A549 (cell line): Measurements from ENCODE around the gene ADAMTS2. TPM values are rescaled to one million over a fixed set of nuclear protein-coding genes. Genes with fewer than 3 reads are reported as not detected.

Experiments
- ATAC-seq, 2 experiments: fragments of 200-7000 bp in 1 of 2; fragments of >200 bp in 1 of 2; cut with Nextera tagmentation in 1 of 2; cut with Tn5 transposase in 1 of 2; 3 replicates each; pipeline versions ENCODE4 v1.8.0 to v1.9.1; 2018 to 2020; ENCODE audit warnings: mild to moderate bottlenecking in 1 of 2, moderate library complexity in 1 of 2
- CTCF ChIA-PET: fragments of 300-600 bp; sonication (Branson Sonifier 250); formaldehyde crosslinking; extraction: SDS; loops from one replicate; lab custom pipeline; 2021; ENCODE audit warnings: antibody characterized with exemption, inconsistent platforms; lab: Yijun Ruan, JAX
- POLR2A ChIA-PET: fragments of 350-600 bp; formaldehyde crosslinking; extraction: SDS; loops from one replicate; lab custom pipeline; 2021; ENCODE audit warnings: antibody characterized with exemption, inconsistent platforms; lab: Yijun Ruan, JAX
- DNase-seq, 2 experiments: peaks; one replicate each; pipeline versions ENCODE4 v3.0.0 to v3.0.0-alpha.2; 2011 to 2016; ENCODE audit warnings: low read depth in 1 of 2, low spot score in 1 of 2
- FAIRE-seq: peaks from 2 replicates; lab custom pipeline; 2011; peaks lifted over from hg19 to GRCh38; lab: Jason Lieb, UNC
- H3K27ac ChIP-seq, 2 experiments: fragments of >200 bp; sonication (Bioruptor Twin); formaldehyde crosslinking; 3 replicates each; pipeline ENCODE4 v1.5.1; 2016 to 2017
- H3K4me1 ChIP-seq: fragments of >200 bp; sonication (Bioruptor Twin); formaldehyde crosslinking; 3 replicates; pipeline ENCODE4 v1.6.1; 2016
- H3K4me2 ChIP-seq: fragments of >200 bp; sonication (Bioruptor Twin); formaldehyde crosslinking; 3 replicates; pipeline ENCODE4 v1.6.1; 2016
- H3K4me3 ChIP-seq: fragments of >200 bp; sonication (Bioruptor Twin); formaldehyde crosslinking; 3 replicates; pipeline ENCODE4 v1.5.1; 2016
- H3K9me3 ChIP-seq: fragments of >200 bp; sonication (Bioruptor Twin); formaldehyde crosslinking; 3 replicates; pipeline ENCODE4 v1.6.1; 2016
- BHLHE40 ChIP-seq: IDR thresholded peaks from 2 replicates; pipeline ENCODE4 v1.6.1; 2012; ENCODE audit warnings: low read depth, low read length, inconsistent platforms
- CHD2 ChIP-seq: fragments of 150-350 bp; IDR thresholded peaks from 2 replicates; pipeline ENCODE4 v1.6.1; 2014; ENCODE audit warnings: low read length; ENCODE audit not compliant: partially characterized antibody
- CHD4 ChIP-seq: fragments of 200-600 bp; sonication (generic); IDR thresholded peaks from 2 replicates; pipeline ENCODE4 v1.6.1; 2016; ENCODE audit warnings: antibody characterized with exemption, mild to moderate bottlenecking, borderline replicate concordance
- EHF ChIP-seq: fragments of 250-450 bp; sonication (Bioruptor Pico); IDR thresholded peaks from 2 replicates; pipeline ENCODE4 v1.5.0; 2020; ENCODE audit warnings: mild to moderate bottlenecking
- EP300 ChIP-seq, 2 experiments: fragments of >200 bp; sonication (Bioruptor Twin); formaldehyde crosslinking; IDR thresholded peaks; 2 replicates in 1 of 2; 3 replicates in 1 of 2; pipeline ENCODE4 v1.6.1; 2016 to 2017
- ESRRA ChIP-seq: fragments of 150-350 bp; IDR thresholded peaks from 2 replicates; pipeline ENCODE4 v1.6.1; 2014; ENCODE audit warnings: mild to moderate bottlenecking, low read length, borderline replicate concordance
- FOXS1 ChIP-seq: fragments of 250-450 bp; sonication (Bioruptor Pico); IDR thresholded peaks from 2 replicates; pipeline ENCODE4 v1.5.0; 2020; ENCODE audit warnings: mild to moderate bottlenecking, moderate library complexity
- GATA3 ChIP-seq: IDR thresholded peaks from 2 replicates; pipeline ENCODE4 v1.6.1; 2012; ENCODE audit warnings: borderline replicate concordance
- HDAC2 ChIP-seq: fragments of 200-600 bp; sonication (generic); IDR thresholded peaks from 2 replicates; pipeline ENCODE4 v1.6.1; 2016
- HEYL ChIP-seq: fragments of 250-450 bp; sonication (Bioruptor Pico); IDR thresholded peaks from 2 replicates; pipeline ENCODE4 v1.8.0; 2021; ENCODE audit warnings: mild to moderate bottlenecking, moderate library complexity
- HOXB5 ChIP-seq: fragments of 250-450 bp; sonication (Bioruptor Pico); IDR thresholded peaks from 2 replicates; pipeline ENCODE4 v1.5.0; 2020; ENCODE audit warnings: mild to moderate bottlenecking, moderate library complexity
- NFE2L2 ChIP-seq: fragments of 150-350 bp; conservative IDR thresholded peaks from 2 replicates; pipeline ENCODE4 v1.6.1; 2014; ENCODE audit warnings: low read length
- PHF8 ChIP-seq: fragments of 200-600 bp; sonication (generic); IDR thresholded peaks from 2 replicates; pipeline ENCODE4 v1.6.1; 2016; ENCODE audit warnings: low read depth, mild to moderate bottlenecking, antibody characterized with exemption, moderate library complexity, borderline replicate concordance
- POLR2AphosphoS2 ChIP-seq: conservative IDR thresholded peaks from 2 replicates; pipeline ENCODE4 v1.6.1; 2012; ENCODE audit warnings: low read length, improper control_type of control experiment, inconsistent platforms
- RAD21 ChIP-seq, 2 experiments: fragments of >200 bp in 1 of 2; sonication (Bioruptor Twin) in 1 of 2; formaldehyde crosslinking in 1 of 2; IDR thresholded peaks in 1 of 2; conservative IDR thresholded peaks in 1 of 2; 2 replicates in 1 of 2; 3 replicates in 1 of 2; pipeline ENCODE4 v1.6.1; 2012 to 2018; ENCODE audit warnings: inconsistent platforms in 1 of 2
- RCOR1 ChIP-seq: fragments of 150-350 bp; IDR thresholded peaks from 2 replicates; pipeline ENCODE4 v1.6.1; 2014; ENCODE audit warnings: antibody characterized with exemption, low read length, low read depth
- SMC3 ChIP-seq: fragments of >200 bp; sonication (Bioruptor Twin); formaldehyde crosslinking; IDR thresholded peaks from 3 replicates; pipeline ENCODE4 v1.6.1; 2018; ENCODE audit warnings: inconsistent platforms
- ZC3H11A ChIP-seq: fragments of 450-650 bp; IDR thresholded peaks from 2 replicates; pipeline ENCODE4 v1.6.1; 2014; ENCODE audit warnings: antibody characterized with exemption, mild to moderate bottlenecking
- WGBS: methylation state at CpG from one replicate; pipeline ENCODE4 v1.1.6; 2017; ENCODE audit errors: missing lambda C conversion rate; 5-methylcytosine and 5-hydroxymethylcytosine counted together
- polyA plus RNA-seq, 4 experiments: library from polyadenylated mRNA; depleted of rRNA in 3 of 4; stranded (reverse); fragments of >200 nt; fragmentation: RNase III in 1 of 4; extraction: RNeasy Plus Mini Kit Qiagen cat#74134 plus additional on column Dnase treatment in 1 of 4; gene quantifications; 2 replicates in 3 of 4; 3 replicates in 1 of 4; pipeline ENCODE4 v1.2.3, GENCODE V29; 2011 to 2017
- TF ChIP-seq, protein P1 (sequence below): fragments of 450-650 bp; IDR thresholded peaks from 2 replicates; pipeline ENCODE4 v1.6.1; 2014; ENCODE audit warnings: antibody characterized with exemption
- TF ChIP-seq, protein P2 (sequence below): fragments of >200 bp; sonication (Bioruptor Twin); formaldehyde crosslinking; IDR thresholded peaks from 3 replicates; pipeline ENCODE4 v1.6.1; 2016
- TF ChIP-seq, protein P3 (sequence below): IDR thresholded peaks from 2 replicates; pipeline ENCODE4 v1.6.1; 2012
- TF ChIP-seq, protein P4 (sequence below): fragments of 250-450 bp; sonication (Bioruptor Pico); IDR thresholded peaks from 2 replicates; pipeline ENCODE4 v1.5.0; 2020; ENCODE audit warnings: low read depth, mild to moderate bottlenecking, moderate library complexity
- TF ChIP-seq, protein P5 (sequence below): fragments of 200-600 bp; sonication (generic); IDR thresholded peaks from 2 replicates; pipeline ENCODE4 v1.6.1; 2016; ENCODE audit warnings: antibody characterized with exemption, mild to moderate bottlenecking, moderate library complexity
- TF ChIP-seq, protein P6 (sequence below): fragments of 250-450 bp; sonication (Bioruptor Pico); IDR thresholded peaks from 2 replicates; pipeline ENCODE4 v1.5.0; 2021; ENCODE audit warnings: mild to moderate bottlenecking, moderate library complexity, borderline replicate concordance
- TF ChIP-seq, protein P7 (sequence below): IDR thresholded peaks from 2 replicates; pipeline ENCODE4 v1.6.1; 2012; ENCODE audit warnings: low read depth, borderline replicate concordance

ADAMTS2 gene
- polyA plus RNA-seq, 2 of the 4 experiments (the other 2 are of a cell fraction), result not detected

DNA sequence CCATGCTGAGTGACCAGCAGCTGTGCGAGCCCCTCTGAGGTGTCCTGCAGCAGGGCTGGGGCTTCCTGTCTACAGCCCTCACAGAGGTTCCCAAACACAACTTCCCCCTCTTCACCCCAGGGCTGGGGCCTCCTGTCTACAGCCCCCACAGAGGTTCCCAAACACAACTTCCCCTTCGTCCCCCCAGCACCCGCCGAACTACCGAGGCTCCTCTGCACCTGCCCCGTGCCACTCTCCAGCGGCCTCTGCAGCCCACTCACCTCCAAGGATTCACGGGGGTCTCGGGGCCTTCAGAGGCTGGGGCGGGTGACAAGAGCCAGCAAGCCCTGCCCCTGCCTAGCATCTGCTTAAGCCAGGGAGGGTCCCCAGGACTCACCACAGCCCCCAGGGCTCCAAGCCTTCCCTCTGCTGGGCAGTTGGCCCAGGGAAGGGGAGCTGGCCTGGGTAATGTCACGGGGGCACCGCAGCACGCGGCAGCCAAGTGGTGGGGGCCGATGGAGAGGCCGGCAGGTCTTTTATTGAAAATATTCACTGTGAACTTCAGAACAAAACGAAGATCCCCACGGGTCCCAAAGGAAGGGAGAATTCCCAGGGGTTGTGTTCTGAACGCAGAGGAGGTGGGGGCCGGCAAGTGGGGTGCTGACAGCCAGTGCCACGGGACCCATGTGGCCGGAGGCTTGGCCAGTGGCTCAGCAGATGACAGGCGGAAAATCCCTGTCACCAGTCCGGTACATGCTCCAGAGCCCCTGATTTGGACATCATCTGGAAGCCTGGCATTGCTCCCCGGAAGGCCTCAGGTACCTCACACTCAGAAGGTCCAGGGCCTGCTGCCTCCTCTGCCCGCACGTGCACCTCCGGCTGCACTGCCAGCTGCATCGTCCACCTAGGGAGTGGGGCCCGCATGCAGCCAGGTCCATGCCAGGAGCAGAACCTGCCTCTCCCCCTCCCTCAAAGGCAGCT, 125.3 kb downstream of the ADAMTS2 start:
- TF ChIP-seq EP300 (IDR thresholded peaks at IDR 0.05), result no peak
- TF ChIP-seq RAD21 (conservative IDR thresholded peaks at IDR 0.05 in 1 of 2, IDR thresholded peaks at IDR 0.05 in 1 of 2), result no peak
- TF ChIP-seq FOXS1 (CRISPR knock-in tag), result no peak
- TF ChIP-seq HOXB5 (CRISPR knock-in tag), result no peak
- TF ChIP-seq HDAC2, result no peak
- TF ChIP-seq CHD4, result no peak
- no peak for TF ChIP-seq HEYL (CRISPR knock-in tag)
- TF ChIP-seq, protein P1, sequence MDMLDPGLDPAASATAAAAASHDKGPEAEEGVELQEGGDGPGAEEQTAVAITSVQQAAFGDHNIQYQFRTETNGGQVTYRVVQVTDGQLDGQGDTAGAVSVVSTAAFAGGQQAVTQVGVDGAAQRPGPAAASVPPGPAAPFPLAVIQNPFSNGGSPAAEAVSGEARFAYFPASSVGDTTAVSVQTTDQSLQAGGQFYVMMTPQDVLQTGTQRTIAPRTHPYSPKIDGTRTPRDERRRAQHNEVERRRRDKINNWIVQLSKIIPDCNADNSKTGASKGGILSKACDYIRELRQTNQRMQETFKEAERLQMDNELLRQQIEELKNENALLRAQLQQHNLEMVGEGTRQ, result no peak
- TF ChIP-seq, protein P2, sequence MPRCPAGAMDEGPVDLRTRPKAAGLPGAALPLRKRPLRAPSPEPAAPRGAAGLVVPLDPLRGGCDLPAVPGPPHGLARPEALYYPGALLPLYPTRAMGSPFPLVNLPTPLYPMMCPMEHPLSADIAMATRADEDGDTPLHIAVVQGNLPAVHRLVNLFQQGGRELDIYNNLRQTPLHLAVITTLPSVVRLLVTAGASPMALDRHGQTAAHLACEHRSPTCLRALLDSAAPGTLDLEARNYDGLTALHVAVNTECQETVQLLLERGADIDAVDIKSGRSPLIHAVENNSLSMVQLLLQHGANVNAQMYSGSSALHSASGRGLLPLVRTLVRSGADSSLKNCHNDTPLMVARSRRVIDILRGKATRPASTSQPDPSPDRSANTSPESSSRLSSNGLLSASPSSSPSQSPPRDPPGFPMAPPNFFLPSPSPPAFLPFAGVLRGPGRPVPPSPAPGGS, result no peak
- no peak for TF ChIP-seq POLR2AphosphoS2
- no peak for TF ChIP-seq SMC3
- no peak for TF ChIP-seq ESRRA
- no peak for TF ChIP-seq RCOR1
- TF ChIP-seq, protein P3, sequence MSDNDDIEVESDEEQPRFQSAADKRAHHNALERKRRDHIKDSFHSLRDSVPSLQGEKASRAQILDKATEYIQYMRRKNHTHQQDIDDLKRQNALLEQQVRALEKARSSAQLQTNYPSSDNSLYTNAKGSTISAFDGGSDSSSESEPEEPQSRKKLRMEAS, result no peak
- no peak for TF ChIP-seq GATA3
- no peak for TF ChIP-seq PHF8
- no peak for TF ChIP-seq ZC3H11A
- TF ChIP-seq EHF (CRISPR knock-in tag), result no peak
- TF ChIP-seq BHLHE40, result no peak
- TF ChIP-seq CHD2, result no peak
- no peak for ATAC-seq
- POLR2A ChIA-PET, result no interaction called here
- Histone ChIP-seq H3K4me1 (no peaks in the 10 kb centered on the region), H3K27ac (no peak overlapping the region), H3K4me3 (no peak overlapping the region), H3K9me3 (peaks cover 18% of the 10 kb centered on the region; the same call in 2 of the 3 replicates), H3K4me2 (no peak overlapping the region)
- CTCF ChIA-PET, result no interaction called here
- 39% methylated on average over 24 of the region's 30 CpGs for WGBS
- DNase-seq, result no peak
- no peak for FAIRE-seq

DNA sequence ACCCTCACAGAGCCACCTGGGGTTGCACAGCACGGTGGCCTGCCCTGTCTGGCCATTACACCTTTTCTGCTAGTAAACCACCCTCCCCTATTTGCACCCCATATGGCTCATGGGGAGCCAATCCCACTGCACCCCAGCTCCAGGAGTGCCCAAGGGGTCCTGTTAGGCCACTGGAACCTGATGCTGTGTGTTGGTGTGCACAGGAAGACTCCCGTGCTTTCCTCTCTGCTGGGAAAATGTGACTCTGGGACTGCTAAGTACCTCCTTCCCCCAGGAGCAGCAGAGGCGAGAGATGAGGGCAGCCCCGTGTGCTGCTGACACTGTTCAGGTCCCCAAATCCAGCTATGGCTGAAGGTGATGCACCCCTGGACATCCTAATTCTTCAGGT, 126.3 kb downstream of the ADAMTS2 start:
- POLR2A ChIA-PET, result no interaction called here
- FAIRE-seq (no peak), ATAC-seq (no peak), DNase-seq (no peak)
- CTCF ChIA-PET, result no interaction called here
- H3K4me2 ChIP-seq, result no peak overlapping the region
- TF ChIP-seq NFE2L2, result no peak
- no peak for TF ChIP-seq ZC3H11A
- TF ChIP-seq, protein P4, sequence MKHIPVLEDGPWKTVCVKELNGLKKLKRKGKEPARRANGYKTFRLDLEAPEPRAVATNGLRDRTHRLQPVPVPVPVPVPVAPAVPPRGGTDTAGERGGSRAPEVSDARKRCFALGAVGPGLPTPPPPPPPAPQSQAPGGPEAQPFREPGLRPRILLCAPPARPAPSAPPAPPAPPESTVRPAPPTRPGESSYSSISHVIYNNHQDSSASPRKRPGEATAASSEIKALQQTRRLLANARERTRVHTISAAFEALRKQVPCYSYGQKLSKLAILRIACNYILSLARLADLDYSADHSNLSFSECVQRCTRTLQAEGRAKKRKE (CRISPR knock-in tag), result no peak
- TF ChIP-seq, protein P5, sequence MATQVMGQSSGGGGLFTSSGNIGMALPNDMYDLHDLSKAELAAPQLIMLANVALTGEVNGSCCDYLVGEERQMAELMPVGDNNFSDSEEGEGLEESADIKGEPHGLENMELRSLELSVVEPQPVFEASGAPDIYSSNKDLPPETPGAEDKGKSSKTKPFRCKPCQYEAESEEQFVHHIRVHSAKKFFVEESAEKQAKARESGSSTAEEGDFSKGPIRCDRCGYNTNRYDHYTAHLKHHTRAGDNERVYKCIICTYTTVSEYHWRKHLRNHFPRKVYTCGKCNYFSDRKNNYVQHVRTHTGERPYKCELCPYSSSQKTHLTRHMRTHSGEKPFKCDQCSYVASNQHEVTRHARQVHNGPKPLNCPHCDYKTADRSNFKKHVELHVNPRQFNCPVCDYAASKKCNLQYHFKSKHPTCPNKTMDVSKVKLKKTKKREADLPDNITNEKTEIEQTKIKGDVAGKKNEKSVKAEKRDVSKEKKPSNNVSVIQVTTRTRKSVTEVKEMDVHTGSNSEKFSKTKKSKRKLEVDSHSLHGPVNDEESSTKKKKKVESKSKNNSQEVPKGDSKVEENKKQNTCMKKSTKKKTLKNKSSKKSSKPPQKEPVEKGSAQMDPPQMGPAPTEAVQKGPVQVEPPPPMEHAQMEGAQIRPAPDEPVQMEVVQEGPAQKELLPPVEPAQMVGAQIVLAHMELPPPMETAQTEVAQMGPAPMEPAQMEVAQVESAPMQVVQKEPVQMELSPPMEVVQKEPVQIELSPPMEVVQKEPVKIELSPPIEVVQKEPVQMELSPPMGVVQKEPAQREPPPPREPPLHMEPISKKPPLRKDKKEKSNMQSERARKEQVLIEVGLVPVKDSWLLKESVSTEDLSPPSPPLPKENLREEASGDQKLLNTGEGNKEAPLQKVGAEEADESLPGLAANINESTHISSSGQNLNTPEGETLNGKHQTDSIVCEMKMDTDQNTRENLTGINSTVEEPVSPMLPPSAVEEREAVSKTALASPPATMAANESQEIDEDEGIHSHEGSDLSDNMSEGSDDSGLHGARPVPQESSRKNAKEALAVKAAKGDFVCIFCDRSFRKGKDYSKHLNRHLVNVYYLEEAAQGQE, result no peak
- TF ChIP-seq, protein P6, sequence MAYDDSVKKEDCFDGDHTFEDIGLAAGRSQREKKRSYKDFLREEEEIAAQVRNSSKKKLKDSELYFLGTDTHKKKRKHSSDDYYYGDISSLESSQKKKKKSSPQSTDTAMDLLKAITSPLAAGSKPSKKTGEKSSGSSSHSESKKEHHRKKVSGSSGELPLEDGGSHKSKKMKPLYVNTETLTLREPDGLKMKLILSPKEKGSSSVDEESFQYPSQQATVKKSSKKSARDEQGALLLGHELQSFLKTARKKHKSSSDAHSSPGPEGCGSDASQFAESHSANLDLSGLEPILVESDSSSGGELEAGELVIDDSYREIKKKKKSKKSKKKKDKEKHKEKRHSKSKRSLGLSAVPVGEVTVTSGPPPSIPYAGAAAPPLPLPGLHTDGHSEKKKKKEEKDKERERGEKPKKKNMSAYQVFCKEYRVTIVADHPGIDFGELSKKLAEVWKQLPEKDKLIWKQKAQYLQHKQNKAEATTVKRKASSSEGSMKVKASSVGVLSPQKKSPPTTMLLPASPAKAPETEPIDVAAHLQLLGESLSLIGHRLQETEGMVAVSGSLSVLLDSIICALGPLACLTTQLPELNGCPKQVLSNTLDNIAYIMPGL (CRISPR knock-in tag), result no peak
- TF ChIP-seq FOXS1 (CRISPR knock-in tag), result no peak
- TF ChIP-seq, protein P7, sequence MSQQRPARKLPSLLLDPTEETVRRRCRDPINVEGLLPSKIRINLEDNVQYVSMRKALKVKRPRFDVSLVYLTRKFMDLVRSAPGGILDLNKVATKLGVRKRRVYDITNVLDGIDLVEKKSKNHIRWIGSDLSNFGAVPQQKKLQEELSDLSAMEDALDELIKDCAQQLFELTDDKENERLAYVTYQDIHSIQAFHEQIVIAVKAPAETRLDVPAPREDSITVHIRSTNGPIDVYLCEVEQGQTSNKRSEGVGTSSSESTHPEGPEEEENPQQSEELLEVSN, result no peak
- H3K4me1 ChIP-seq, result no peaks in the 10 kb centered on the region
- no peak overlapping the region for H3K4me3 ChIP-seq
- no peak overlapping the region for H3K27ac ChIP-seq
- WGBS, result 33% methylated on average over 3 of the region's 4 CpGs
- peaks cover 16% of the 10 kb centered on the region; the same call in 2 of the 3 replicates for H3K9me3 ChIP-seq
